Mesothelial cell of epicardium (in vitro differentiated cells): ENCODE data around the gene PARD3B. TPM values are rescaled to one million over a fixed set of nuclear protein-coding genes. Genes with fewer than 3 reads are reported as not detected.

Experiments
- DNase-seq, 2 experiments: peaks; one replicate each; pipeline ENCODE4 v3.0.0; 2021; ENCODE audit warnings: low spot score in 2 of 2; ENCODE audit not compliant: unreplicated experiment in 2 of 2
- H3K27ac Mint-ChIP-seq: 2 replicates; pipeline ENCODE4 v1.8.0; 2021; ENCODE audit warnings: mixed read lengths
- H3K27me3 Mint-ChIP-seq: 2 replicates; pipeline ENCODE4 v1.8.0; 2021; ENCODE audit warnings: low read depth, mixed read lengths
- H3K36me3 Mint-ChIP-seq: 2 replicates; pipeline ENCODE4 v1.8.0; 2021; ENCODE audit warnings: mixed read lengths
- H3K4me1 Mint-ChIP-seq: 2 replicates; pipeline ENCODE4 v1.8.0; 2021; ENCODE audit warnings: mixed read lengths
- H3K4me3 Mint-ChIP-seq: 2 replicates; pipeline ENCODE4 v1.8.0; 2021; ENCODE audit warnings: mild to moderate bottlenecking, moderate library complexity, mixed read lengths
- H3K9me3 Mint-ChIP-seq: 2 replicates; pipeline ENCODE4 v1.8.0; 2021; ENCODE audit warnings: mixed read lengths
- CTCF ChIP-seq: fragments of 200-600 bp; sonication (generic); IDR thresholded peaks from one replicate; pipeline ENCODE4 v1.5.0; 2021; ENCODE audit warnings: antibody characterized with exemption; ENCODE audit not compliant: unreplicated experiment
- total RNA-seq: library from RNA; stranded (reverse); gene quantifications from 3 replicates; pipeline ENCODE4 v1.2.1, GENCODE V29; 2021

The PARD3B gene
- total RNA-seq, 1 donor from 2014 or later, result 23.4 TPM

DNA sequence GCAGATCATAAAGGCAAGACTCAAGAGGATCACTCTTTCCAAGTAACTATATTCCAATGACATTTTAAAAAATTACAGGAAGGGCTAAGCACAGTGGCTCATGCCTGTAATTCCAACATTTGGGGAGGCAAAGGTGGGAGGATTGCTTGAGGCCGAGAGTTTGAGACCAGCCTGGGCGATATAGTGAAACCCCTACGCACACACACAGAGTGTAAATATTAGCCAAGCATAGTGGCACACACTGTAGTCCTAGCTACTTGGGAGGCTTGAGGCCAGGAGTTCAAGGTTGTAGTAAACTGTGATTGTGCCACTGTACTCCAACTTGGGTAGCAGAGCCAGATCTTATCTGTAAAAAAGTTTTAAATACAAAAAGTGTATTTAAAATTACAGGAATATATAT, 686.8 kb downstream of the PARD3B start:
- TF ChIP-seq CTCF, result no peak
- Mint-ChIP-seq H3K4me3 (no peak overlapping the region), H3K4me1 (no peaks in the 10 kb centered on the region), H3K9me3 (no peaks in the 10 kb centered on the region), H3K27me3 (no peaks in the 10 kb centered on the region), H3K27ac (no peak overlapping the region), H3K36me3 (no peaks in the 10 kb centered on the region)
- DNase-seq, result no peak

GRCh38 chr2:205235434-205235833, 690.2 kb downstream of the PARD3B start:
- Mint-ChIP-seq H3K27ac (no peak overlapping the region), H3K9me3 (no peaks in the 10 kb centered on the region), H3K4me3 (no peak overlapping the region), H3K4me1 (no peaks in the 10 kb centered on the region), H3K36me3 (no peaks in the 10 kb centered on the region), H3K27me3 (no peaks in the 10 kb centered on the region)
- no peak for TF ChIP-seq CTCF
- DNase-seq, result no peak

DNA sequence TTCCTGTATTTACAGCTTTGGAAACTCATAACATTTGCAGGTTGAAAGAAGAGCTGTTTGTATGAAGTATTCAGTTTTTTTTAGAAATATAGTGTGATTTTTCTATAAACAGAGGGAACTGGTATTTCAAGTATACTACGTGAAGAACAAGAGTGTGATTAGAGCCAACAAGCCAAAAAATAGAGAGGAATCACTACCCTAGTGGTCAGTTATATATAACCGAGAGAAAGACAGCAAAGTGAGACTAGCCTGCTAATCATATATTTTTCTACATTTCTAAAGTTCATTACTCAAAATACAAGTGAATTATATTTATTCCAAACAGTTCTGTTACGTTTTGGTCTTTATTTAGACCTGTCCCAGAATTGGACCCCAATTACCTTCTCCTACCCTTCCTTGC, 692.2 kb downstream of the PARD3B start:
- Mint-ChIP-seq H3K36me3 (no peaks in the 10 kb centered on the region), H3K9me3 (no peaks in the 10 kb centered on the region), H3K4me3 (no peak overlapping the region), H3K27me3 (no peaks in the 10 kb centered on the region), H3K4me1 (no peaks in the 10 kb centered on the region), H3K27ac (no peak overlapping the region)
- DNase-seq, result no peak
- no peak for TF ChIP-seq CTCF

GRCh38 chr2:205245001-205245400, 699.7 kb downstream of the PARD3B start:
- DNase-seq, result no peak
- Mint-ChIP-seq H3K9me3 (no peaks in the 10 kb centered on the region), H3K4me1 (peaks cover 10% of the 10 kb centered on the region), H3K36me3 (no peaks in the 10 kb centered on the region), H3K4me3 (no peak overlapping the region), H3K27ac (peak overlapping the region; percentile 23), H3K27me3 (no peaks in the 10 kb centered on the region)
- TF ChIP-seq CTCF, result no peak

- Mint-ChIP-seq H3K36me3 (no peaks in the 10 kb centered on the region), H3K4me1 (peaks cover 10% of the 10 kb centered on the region), H3K27ac (peak overlapping the region; percentile 52), H3K4me3 (no peak overlapping the region), H3K27me3 (no peaks in the 10 kb centered on the region), H3K9me3 (no peaks in the 10 kb centered on the region)
- TF ChIP-seq CTCF, result no peak
- no peak for DNase-seq
Measured at GRCh38 chr2:205245652-205246051, 700.4 kb downstream of the PARD3B start.

DNA sequence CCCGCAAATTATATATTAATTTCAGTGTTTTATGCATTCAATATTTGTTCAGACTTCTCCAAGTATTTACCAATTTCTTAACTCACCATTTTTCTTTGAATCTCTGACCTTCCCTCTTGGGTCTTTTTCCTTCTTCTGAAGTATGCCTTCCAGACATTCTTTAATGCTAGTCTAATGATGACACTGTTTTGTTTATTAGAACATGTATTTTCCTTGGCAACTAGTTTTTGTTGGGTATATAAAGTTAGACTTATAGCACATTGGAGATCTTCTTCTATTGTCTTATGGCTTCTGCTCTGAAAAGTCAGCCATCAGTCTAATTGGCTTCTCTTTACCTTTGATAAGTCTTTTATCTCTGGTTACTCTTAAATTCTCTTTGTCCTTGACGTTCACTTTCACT, 713.8 kb downstream of the PARD3B start:
- no peak overlapping the region for H3K4me3 Mint-ChIP-seq
- H3K9me3 Mint-ChIP-seq, result peaks cover 19% of the 10 kb centered on the region
- TF ChIP-seq CTCF, result no peak
- H3K4me1 Mint-ChIP-seq, result peaks cover 2% of the 10 kb centered on the region
- no peak for DNase-seq
- H3K27ac Mint-ChIP-seq, result no peak overlapping the region
- no peaks in the 10 kb centered on the region for H3K27me3 Mint-ChIP-seq
- peaks cover 4% of the 10 kb centered on the region for H3K36me3 Mint-ChIP-seq
